Sciatic nerve (tissue), 2 donors: Measurements from ENCODE around the gene NOTCH1. TPM values are rescaled to one million over a fixed set of nuclear protein-coding genes. Genes with fewer than 3 reads are reported as not detected.

Experiments used
- ATAC-seq: fragments of 200-7000 bp; cut with Tn5 transposase; one replicate; pipeline ENCODE4 v1.9.1; 2020; ENCODE audit warnings: mild to moderate bottlenecking, moderate library complexity
- DNase-seq: peaks from one replicate; pipeline ENCODE4 v3.0.0-alpha.2; 2020; ENCODE audit warnings: low spot score
- intact Hi-C: fragments of 100-400 bp; cut with DNase I; formaldehyde crosslinking; loops from one replicate; pipeline ENCODE4 v1.14.2; 2022
- total RNA-seq: library from RNA; stranded (reverse); fragmentation: NEBNext Ultra II Directional; extraction: Animal tissue kit (Norgen Biotek cat#: 25700); gene quantifications from one replicate; pipeline ENCODE4 v1.2.1, GENCODE V29; 2021
- donor health status: DM: no; HTN: no; CAD: no.
- donor health status: DM: no; HTN: no; CAD: no.

NOTCH1 gene
- total RNA-seq, 1 donor from 2014 or later, result 84.2 TPM

GRCh38 chr9:136551401-136552116, 5.7 kb upstream of the NOTCH1 start:
- DNase-seq (peak; percentile 88), ATAC-seq (peak; percentile 65)
- intact Hi-C loops, result no loop called here

GRCh38 chr9:136550439-136551289, 4.8 kb upstream of the NOTCH1 start:
- ATAC-seq (no peak), DNase-seq (no peak)
- intact Hi-C loops, result no loop called here

GRCh38 chr9:136549010-136549980, 3.4 kb upstream of the NOTCH1 start:
- ATAC-seq (no peak), DNase-seq (no peak)
- intact Hi-C loops, result loop anchor here (10.0 kb wide), 1 partner anchor 54 kb away; no protein-coding TSS in a partner anchor

GRCh38 chr9:136547508-136548215, 1.8 kb upstream of the NOTCH1 start:
- intact Hi-C loops, result loop anchor here (10.0 kb wide), 1 partner anchor 53 kb away; no protein-coding TSS in a partner anchor
- ATAC-seq, result no peak

GRCh38 chr9:136546697-136547501, 1.1 kb upstream of the NOTCH1 start:
- peak; percentile 85 for DNase-seq
- ATAC-seq, result peak; percentile 39
- intact Hi-C loops, result loop anchor here (10.0 kb wide), 1 partner anchor 52 kb away; no protein-coding TSS in a partner anchor

More at GRCh38 chr9:136547508-136548215, 1.8 kb upstream of the NOTCH1 start:
- DNase-seq, result no peak

- ATAC-seq, result no peak
- intact Hi-C loops, result loop anchor here (10.0 kb wide), 1 partner anchor 51 kb away; no protein-coding TSS in a partner anchor
Observed at GRCh38 chr9:136545692-136545964, 220 bp downstream of the NOTCH1 start.

GRCh38 chr9:136544964-136545691, 720 bp downstream of the NOTCH1 start:
- intact Hi-C loops, result loop anchor here (5.0 to 10.0 kb wide), 2 partner anchors 50 to 82 kb away; no protein-coding TSS in a partner anchor
- no peak for ATAC-seq
- no peak for DNase-seq

More at GRCh38 chr9:136545692-136545964, 220 bp downstream of the NOTCH1 start:
- no peak for DNase-seq

GRCh38 chr9:136544548-136544963, 1.3 kb downstream of the NOTCH1 start:
- DNase-seq (peak; percentile 87), ATAC-seq (peak; percentile 45)
- intact Hi-C loops, result loop anchor here (5.0 to 10.0 kb wide), 2 partner anchors 50 to 83 kb away; no protein-coding TSS in a partner anchor

GRCh38 chr9:136543830-136544547, 1.9 kb downstream of the NOTCH1 start:
- no peak for DNase-seq
- intact Hi-C loops, result loop anchor here (5.0 to 10.0 kb wide), 2 partner anchors 49 to 83 kb away; no protein-coding TSS in a partner anchor
- peak; percentile 73 for ATAC-seq

GRCh38 chr9:136543280-136543679, 2.6 kb downstream of the NOTCH1 start:
- intact Hi-C loops, result loop anchor here (5.0 to 10.0 kb wide), 2 partner anchors 48 to 84 kb away; no protein-coding TSS in a partner anchor
- ATAC-seq, result no peak
- DNase-seq, result no peak

- ATAC-seq (no peak), DNase-seq (no peak)
- intact Hi-C loops, result loop anchor here (5.0 to 10.0 kb wide), 2 partner anchors 48 to 85 kb away; no protein-coding TSS in a partner anchor
Observed at GRCh38 chr9:136542241-136543040, 3.4 kb downstream of the NOTCH1 start.

GRCh38 chr9:136541709-136542108, 4.1 kb downstream of the NOTCH1 start:
- no peak for ATAC-seq
- intact Hi-C loops, result loop anchor here (5.0 to 10.0 kb wide), 2 partner anchors 47 to 86 kb away; no protein-coding TSS in a partner anchor

GRCh38 chr9:136541179-136541578, 4.7 kb downstream of the NOTCH1 start:
- intact Hi-C loops, result loop anchor here (5.0 to 10.0 kb wide), 2 partner anchors 46 to 86 kb away; no protein-coding TSS in a partner anchor

More at GRCh38 chr9:136541709-136542108, 4.1 kb downstream of the NOTCH1 start:
- no peak for DNase-seq

More at GRCh38 chr9:136541179-136541578, 4.7 kb downstream of the NOTCH1 start:
- ATAC-seq (no peak), DNase-seq (no peak)
